Neutrophil (primary cell): ENCODE data around the gene LIM2.

ENCODE experiments used
- H3K27ac ChIP-seq: fragments of 200-600 bp; sonication (generic); 2 replicates; pipeline ENCODE4 v1.5.1; 2016; ENCODE audit warnings: mild to moderate bottlenecking, moderate library complexity
- H3K27me3 ChIP-seq: fragments of 200-600 bp; sonication (generic); 2 replicates; pipeline ENCODE4 v1.6.0; 2016; ENCODE audit warnings: mild to moderate bottlenecking
- H3K36me3 ChIP-seq: fragments of 200-600 bp; sonication (generic); 2 replicates; pipeline ENCODE4 v1.5.1; 2017
- H3K4me1 ChIP-seq, 2 experiments: fragments of 200-600 bp in 1 of 2; sonication (generic) in 1 of 2; 1 replicate in 1 of 2; 2 replicates in 1 of 2; pipeline versions ENCODE4 v1.5.1 to v1.6.1; 2013 to 2016; ENCODE audit warnings: low read depth in 1 of 2, low read length in 1 of 2, mild to moderate bottlenecking in 1 of 2, moderate library complexity in 1 of 2; ENCODE audit not compliant: control insufficient read depth in 1 of 2, insufficient read depth in 1 of 2
- H3K4me3 ChIP-seq, 2 experiments: fragments of 200-600 bp in 1 of 2; sonication (generic) in 1 of 2; 1 replicate in 1 of 2; 2 replicates in 1 of 2; pipeline ENCODE4 v1.5.1; 2013 to 2016; ENCODE audit warnings: low read depth in 1 of 2, low read length in 1 of 2, mild to moderate bottlenecking in 1 of 2, moderate library complexity in 1 of 2
- H3K9me3 ChIP-seq: fragments of 200-600 bp; sonication (generic); 2 replicates; pipeline ENCODE4 v1.5.1; 2016
- CTCF ChIP-seq: fragments of 200-600 bp; sonication (generic); IDR thresholded peaks from 2 replicates; pipeline ENCODE4 v1.5.1; 2016; ENCODE audit warnings: antibody characterized with exemption

The LIM2 gene

GRCh38 chr19:51361239-51361638, 26.5 kb downstream of the LIM2 start:
- no peaks in the 10 kb centered on the region for H3K36me3 ChIP-seq
- H3K4me3 ChIP-seq, result no peak overlapping the region
- H3K27ac ChIP-seq, result no peak overlapping the region
- TF ChIP-seq CTCF, result no peak
- peaks cover 10 to 15% of the 10 kb centered on the region in 2 experiments for H3K4me1 ChIP-seq
- no peaks in the 10 kb centered on the region for H3K27me3 ChIP-seq
- H3K9me3 ChIP-seq, result no peaks in the 10 kb centered on the region

GRCh38 chr19:51359294-51359693, 28.5 kb downstream of the LIM2 start:
- Histone ChIP-seq H3K4me3 (no peak overlapping the region), H3K9me3 (no peaks in the 10 kb centered on the region), H3K4me1 (peaks cover 0 to 2% of the 10 kb centered on the region in 2 experiments), H3K27ac (no peak overlapping the region), H3K36me3 (peaks cover 2% of the 10 kb centered on the region), H3K27me3 (no peaks in the 10 kb centered on the region)
- no peak for TF ChIP-seq CTCF

GRCh38 chr19:51357952-51358351, 29.8 kb downstream of the LIM2 start:
- no peak for TF ChIP-seq CTCF

GRCh38 chr19:51356159-51356801, 31.5 kb downstream of the LIM2 start:
- Histone ChIP-seq H3K36me3 (peaks cover 19% of the 10 kb centered on the region), H3K27ac (no peak overlapping the region), H3K4me3 (no peak overlapping the region), H3K9me3 (no peaks in the 10 kb centered on the region), H3K4me1 (no peaks in the 10 kb centered on the region), H3K27me3 (no peaks in the 10 kb centered on the region)
- no peak for TF ChIP-seq CTCF

More at GRCh38 chr19:51357952-51358351, 29.8 kb downstream of the LIM2 start:
- Histone ChIP-seq H3K27ac (no peak overlapping the region), H3K9me3 (no peaks in the 10 kb centered on the region), H3K36me3 (peaks cover 8% of the 10 kb centered on the region), H3K27me3 (no peaks in the 10 kb centered on the region), H3K4me1 (no peaks in the 10 kb centered on the region), H3K4me3 (no peak overlapping the region)

- H3K9me3 ChIP-seq, result no peaks in the 10 kb centered on the region
- H3K4me1 ChIP-seq, result no peaks in the 10 kb centered on the region
- H3K27me3 ChIP-seq, result no peaks in the 10 kb centered on the region
- no peak for TF ChIP-seq CTCF
- H3K36me3 ChIP-seq, result peaks cover 34% of the 10 kb centered on the region
- H3K27ac ChIP-seq, result no peak overlapping the region
- H3K4me3 ChIP-seq, result no peak overlapping the region
Observed at GRCh38 chr19:51354742-51355148, 33.0 kb downstream of the LIM2 start.
